ENCODE results near the gene NRIP1. TPM values are rescaled to one million over a fixed set of nuclear protein-coding genes. Genes with fewer than 3 reads are reported as not detected.

The NRIP1 gene
- total RNA-seq, 1 donor from 2014 or later, result 59.1 TPM

GRCh38 chr21:15071009-15071408 lies 6.2 kb upstream of the NRIP1 start:
- peaks cover 11% of the 10 kb centered on the region for H3K27me3 ChIP-seq
- H3F3A ChIP-seq (ENCODE audit: low read depth), result no peaks in the 10 kb centered on the region
- no peak overlapping the region for H3K4me3 ChIP-seq
- H3K4me2 ChIP-seq, result no peak overlapping the region
- no peaks in the 10 kb centered on the region for H3K9me3 ChIP-seq (ENCODE audit: low read depth)
- H3K79me2 ChIP-seq (ENCODE audit: low read depth), result no peaks in the 10 kb centered on the region
- no peak for TF ChIP-seq EZH2phosphoT487 (IDR thresholded peaks at IDR 0.05)
- no peak for TF ChIP-seq CTCF (IDR thresholded peaks at IDR 0.05)
- TF ChIP-seq EZH2 (IDR thresholded peaks at IDR 0.05), result no peak
- H3K4me1 Mint-ChIP-seq, result peaks cover 21% of the 10 kb centered on the region
- DNase-seq (ENCODE audit: low spot score), result no peak
- no peak overlapping the region for H3K27ac ChIP-seq
- H3K36me3 Mint-ChIP-seq, result no peaks in the 10 kb centered on the region
- H3K27me3 Mint-ChIP-seq (ENCODE audit: insufficient read depth, low read depth), result peaks cover 5% of the 10 kb centered on the region
- peak overlapping the region; percentile 6 for H2AFZ ChIP-seq (replicated peaks)
- H3K9me3 Mint-ChIP-seq, result peaks cover under 1% of the 10 kb centered on the region
- H3K36me3 ChIP-seq, result no peaks in the 10 kb centered on the region
- no peak overlapping the region for H3K9ac ChIP-seq
- no peaks in the 10 kb centered on the region for H3K4me1 ChIP-seq
- no peak overlapping the region for H3K27ac Mint-ChIP-seq
- no peaks in the 10 kb centered on the region for H4K20me1 ChIP-seq (ENCODE audit: low read depth)
- no peak overlapping the region for H3K4me3 Mint-ChIP-seq

GRCh38 chr21:15066123-15066575 lies 1.3 kb upstream of the NRIP1 start:
- H3K9ac ChIP-seq, result no peak overlapping the region
- no peak for DNase-seq (ENCODE audit: low spot score)
- H2AFZ ChIP-seq (replicated peaks), result peak overlapping the region; percentile 86
- peaks cover 33% of the 10 kb centered on the region for H3K79me2 ChIP-seq (ENCODE audit: low read depth)
- H3K4me3 ChIP-seq, result peak overlapping the region; percentile 90
- H3F3A ChIP-seq (ENCODE audit: low read depth), result peaks cover 22% of the 10 kb centered on the region
- H3K27ac ChIP-seq, result no peak overlapping the region
- Mint-ChIP-seq H3K9me3 (peaks cover 5% of the 10 kb centered on the region), H3K4me3 (peak overlapping the region; percentile 95), H3K27me3 (ENCODE audit: insufficient read depth, low read depth) (peaks cover 2% of the 10 kb centered on the region), H3K27ac (peak overlapping the region; percentile 98), H3K36me3 (peaks cover 4% of the 10 kb centered on the region), H3K4me1 (peaks cover 28% of the 10 kb centered on the region)
- H4K20me1 ChIP-seq (ENCODE audit: low read depth), result peaks cover 14% of the 10 kb centered on the region
- no peaks in the 10 kb centered on the region for H3K36me3 ChIP-seq
- peaks cover 17% of the 10 kb centered on the region for H3K4me1 ChIP-seq
- no peak for TF ChIP-seq EZH2phosphoT487 (IDR thresholded peaks at IDR 0.05)
- no peak for TF ChIP-seq CTCF (IDR thresholded peaks at IDR 0.05)
- TF ChIP-seq EZH2 (IDR thresholded peaks at IDR 0.05), result no peak
- peaks cover 11% of the 10 kb centered on the region for H3K27me3 ChIP-seq
- no peaks in the 10 kb centered on the region for H3K9me3 ChIP-seq (ENCODE audit: low read depth)
- H3K4me2 ChIP-seq, result peak overlapping the region; percentile 92

- peaks cover 23% of the 10 kb centered on the region for H3K4me1 ChIP-seq
- peaks cover 20% of the 10 kb centered on the region for H4K20me1 ChIP-seq (ENCODE audit: low read depth)
- peak overlapping the region; percentile 57 for H3K9ac ChIP-seq
- peaks cover 22% of the 10 kb centered on the region for H3F3A ChIP-seq (ENCODE audit: low read depth)
- H3K4me1 Mint-ChIP-seq, result peaks cover 28% of the 10 kb centered on the region
- DNase-seq (ENCODE audit: low spot score), result peak; percentile 88
- TF ChIP-seq CTCF (IDR thresholded peaks at IDR 0.05) (peak; percentile 5), EZH2 (IDR thresholded peaks at IDR 0.05) (no peak), EZH2phosphoT487 (IDR thresholded peaks at IDR 0.05) (no peak)
- H3K4me3 Mint-ChIP-seq, result peak overlapping the region; percentile 95
- H3K9me3 ChIP-seq (ENCODE audit: low read depth), result no peaks in the 10 kb centered on the region
- H3K27ac ChIP-seq, result peak overlapping the region; percentile 40
- peaks cover 8% of the 10 kb centered on the region for H3K9me3 Mint-ChIP-seq
- H3K79me2 ChIP-seq (ENCODE audit: low read depth), result peaks cover 39% of the 10 kb centered on the region
- peak overlapping the region; percentile 92 for H3K4me2 ChIP-seq
- peaks cover 11% of the 10 kb centered on the region for H3K27me3 ChIP-seq
- H3K4me3 ChIP-seq, result peak overlapping the region; percentile 90
- H3K36me3 ChIP-seq, result no peaks in the 10 kb centered on the region
- peak overlapping the region; percentile 98 for H3K27ac Mint-ChIP-seq
- H3K36me3 Mint-ChIP-seq, result peaks cover 9% of the 10 kb centered on the region
- peaks cover 2% of the 10 kb centered on the region for H3K27me3 Mint-ChIP-seq (ENCODE audit: insufficient read depth, low read depth)
- peak overlapping the region; percentile 86 for H2AFZ ChIP-seq (replicated peaks)
Measured at GRCh38 chr21:15065392-15066122, 757 bp upstream of the NRIP1 start.
